Thymus (tissue), 14 donors: ENCODE data around the gene PRADC1. TPM values are rescaled to one million over a fixed set of nuclear protein-coding genes. Genes with fewer than 3 reads are reported as not detected.

ENCODE experiments used
- DNase-seq, 9 donors: peaks; one replicate each; pipeline ENCODE4 v3.0.0-alpha.2; 2013; ENCODE audit warnings: low spot score in 9 of 9, low read depth in 6 of 9, missing footprints in 1 of 9
- H3K27ac ChIP-seq, 2 donors: one replicate each; pipeline ENCODE4 v1.5.1; 2013; ENCODE audit warnings: control low read depth in 1 of 2, low read depth in 1 of 2, low read length in 1 of 2, mild to moderate bottlenecking in 1 of 2, moderate library complexity in 1 of 2
- H3K27me3 ChIP-seq, 2 donors: one replicate each; pipeline ENCODE4 v1.5.1; 2013; ENCODE audit warnings: low read length in 1 of 2; ENCODE audit not compliant: control insufficient read depth in 2 of 2, insufficient read depth in 1 of 2
- H3K36me3 ChIP-seq, 2 donors: one replicate each; pipeline ENCODE4 v1.5.1; 2013; ENCODE audit warnings: low read length in 1 of 2, mild to moderate bottlenecking in 1 of 2, moderate library complexity in 1 of 2; ENCODE audit not compliant: control insufficient read depth in 2 of 2, insufficient read depth in 2 of 2
- H3K4me1 ChIP-seq, 2 donors: one replicate each; pipeline ENCODE4 v1.5.1; 2013; ENCODE audit warnings: low read length in 2 of 2; ENCODE audit not compliant: control insufficient read depth in 2 of 2, insufficient read depth in 2 of 2
- H3K4me3 ChIP-seq, 2 donors: one replicate each; pipeline ENCODE4 v1.5.1; 2013; ENCODE audit warnings: low read length in 2 of 2, control low read depth in 1 of 2, mild to moderate bottlenecking in 1 of 2
- H3K9me3 ChIP-seq, 2 donors: one replicate each; pipeline ENCODE4 v1.5.1; 2013; ENCODE audit warnings: low read length in 1 of 2, mild to moderate bottlenecking in 1 of 2; ENCODE audit not compliant: control insufficient read depth in 2 of 2, insufficient read depth in 1 of 2
- WGBS: extraction: QIAGEN DNeasy Blood & Tissue Kit; methylation state at CpG from one replicate; pipeline ENCODE4 v1.1.7; 2013; 5-methylcytosine and 5-hydroxymethylcytosine counted together
- long read RNA-seq, 10 donors: transcript quantifications; one replicate each; lab custom pipeline, GENCODE V29; 2026
- polyA plus RNA-seq: library from polyadenylated mRNA; stranded (reverse); fragments of 200-250 nt; gene quantifications from one replicate; pipeline ENCODE4 v1.2.3, GENCODE V29; 2013
- total RNA-seq: library from RNA; stranded (reverse); fragments of 120-200 nt; gene quantifications from one replicate; pipeline ENCODE4 v1.2.4, GENCODE V29; 2013
- donor health status: healthy.

Gene PRADC1
- 20.2 TPM for total RNA-seq
- 15.4 TPM for polyA plus RNA-seq
- long read RNA-seq, donor 1, partial matches to known transcripts: 0 of 2 reads
- long read RNA-seq, donor 1, other reads (novel, unspliced or antisense): 0 of 2 reads
- long read RNA-seq, donor 2, transcript PRADC1-201 (5 exons, 1,083 nt): major isoform, 21 of 32 reads
- long read RNA-seq, donor 2, partial matches to known transcripts: 9 of 32 reads
- long read RNA-seq, donor 2, other reads (novel, unspliced or antisense): 0 of 32 reads
- long read RNA-seq, donor 3, transcript PRADC1-201 (5 exons, 1,083 nt): major isoform, 18 of 37 reads
- long read RNA-seq, donor 3, partial matches to known transcripts: 18 of 37 reads
- long read RNA-seq, donor 3, other reads (novel, unspliced or antisense): 0 of 37 reads
- long read RNA-seq, donor 4, transcript PRADC1-201 (5 exons, 1,083 nt): major isoform, 8 of 8 reads
- long read RNA-seq, donor 4, partial matches to known transcripts: 0 of 8 reads
- long read RNA-seq, donor 4, other reads (novel, unspliced or antisense): 0 of 8 reads
- long read RNA-seq, donor 5, transcript PRADC1-201 (5 exons, 1,083 nt): major isoform, 15 of 42 reads
- long read RNA-seq, donor 5, partial matches to known transcripts: 26 of 42 reads
- long read RNA-seq, donor 5, other reads (novel, unspliced or antisense): 0 of 42 reads
- long read RNA-seq, donor 6, transcript PRADC1-201 (5 exons, 1,083 nt): major isoform, 10 of 10 reads
- long read RNA-seq, donor 6, partial matches to known transcripts: 0 of 10 reads
- long read RNA-seq, donor 6, other reads (novel, unspliced or antisense): 0 of 10 reads
- long read RNA-seq, donor 7, transcript PRADC1-201 (5 exons, 1,083 nt): major isoform, 7 of 7 reads
- long read RNA-seq, donor 7, partial matches to known transcripts: 0 of 7 reads
- long read RNA-seq, donor 7, other reads (novel, unspliced or antisense): 0 of 7 reads
- long read RNA-seq, donor 8, transcript PRADC1-201 (5 exons, 1,083 nt): major isoform, 6 of 6 reads
- long read RNA-seq, donor 8, partial matches to known transcripts: 0 of 6 reads
- long read RNA-seq, donor 8, other reads (novel, unspliced or antisense): 0 of 6 reads
- long read RNA-seq, donor 9, transcript PRADC1-201 (5 exons, 1,083 nt): major isoform, 11 of 20 reads
- long read RNA-seq, donor 9, partial matches to known transcripts: 9 of 20 reads
- long read RNA-seq, donor 9, other reads (novel, unspliced or antisense): 0 of 20 reads
- long read RNA-seq, donor 10, transcript PRADC1-201 (5 exons, 1,083 nt): major isoform, 12 of 18 reads
- long read RNA-seq, donor 10, partial matches to known transcripts: 5 of 18 reads
- long read RNA-seq, donor 10, other reads (novel, unspliced or antisense): 0 of 18 reads

GRCh38 chr2:73233154-73233931, at the start of gene PRADC1:
PRADC1 (minus strand) TSS chr2:73233239; CDS start chr2:73233160, 79 bp downstream.
- peaks cover 0 to 4% of the 10 kb centered on the region in 2 donors for H3K9me3 ChIP-seq
- peak within 1 kb of the TSS; percentile 69 to 93 for H3K4me3 ChIP-seq
- under 1% methylated on average over 67 of the region's 67 CpGs for WGBS
- no peaks in the 10 kb centered on the region for H3K27me3 ChIP-seq
- peaks cover 9% of the 10 kb centered on the region in 2 donors for H3K36me3 ChIP-seq
- DNase-seq: peak; percentile 92 to 99 (median 96)
- H3K4me1 ChIP-seq: peaks cover 10 to 33% of the 10 kb centered on the region in 2 donors
- H3K27ac ChIP-seq: peak within 1 kb of the TSS; percentile 93 to 98

- Histone ChIP-seq H3K9me3 (no peaks in the 10 kb centered on the region), H3K27me3 (no peaks in the 10 kb centered on the region), H3K4me3 (no peak overlapping the region), H3K36me3 (no peaks in the 10 kb centered on the region), H3K4me1 (peaks cover 8 to 22% of the 10 kb centered on the region in 2 donors), H3K27ac (no peak overlapping the region)
- DNase-seq: no peak
These were observed 48.2 kb upstream of the PRADC1 start for GRCh38 chr2:73281244-73281643.

GRCh38 chr2:73279852-73280251, 46.8 kb upstream of the PRADC1 start:
- H3K27me3 ChIP-seq: no peaks in the 10 kb centered on the region
- H3K4me3 ChIP-seq: no peak overlapping the region
- H3K36me3 ChIP-seq: no peaks in the 10 kb centered on the region
- H3K9me3 ChIP-seq: no peaks in the 10 kb centered on the region
- no peak for DNase-seq
- peaks cover 5 to 15% of the 10 kb centered on the region in 2 donors for H3K4me1 ChIP-seq
- 95% methylated on average over 9 of the region's 9 CpGs for WGBS
- no peak overlapping the region for H3K27ac ChIP-seq

GRCh38 chr2:73272270-73272669, 39.2 kb upstream of the PRADC1 start:
- Histone ChIP-seq H3K9me3 (no peaks in the 10 kb centered on the region), H3K27me3 (peaks cover 0 to 2% of the 10 kb centered on the region in 2 donors), H3K27ac (no peak overlapping the region), H3K36me3 (no peaks in the 10 kb centered on the region), H3K4me3 (no peak overlapping the region), H3K4me1 (peaks cover 4 to 5% of the 10 kb centered on the region in 2 donors)
- DNase-seq: no peak
- WGBS: 98% methylated on average over 1 of the region's 1 CpG

- H3K4me1 ChIP-seq: peaks cover 4 to 5% of the 10 kb centered on the region in 2 donors
- DNase-seq: no peak
- no peak overlapping the region for H3K27ac ChIP-seq
- H3K9me3 ChIP-seq: no peaks in the 10 kb centered on the region
- peaks cover 0 to 3% of the 10 kb centered on the region in 2 donors for H3K36me3 ChIP-seq
- peaks cover 0 to 2% of the 10 kb centered on the region in 2 donors for H3K27me3 ChIP-seq
- peak overlapping the region; percentile 35 to 48 for H3K4me3 ChIP-seq
- WGBS: 51% methylated on average over 22 of the region's 22 CpGs
These were observed 36.8 kb upstream of the PRADC1 start for GRCh38 chr2:73269686-73270465.

GRCh38 chr2:73268830-73269685, 36.0 kb upstream of the PRADC1 start:
- peaks cover 4 to 5% of the 10 kb centered on the region in 2 donors for H3K4me1 ChIP-seq
- 49% methylated on average over 113 of the region's 113 CpGs for WGBS
- peaks cover 3 to 7% of the 10 kb centered on the region in 2 donors for H3K36me3 ChIP-seq
- peak overlapping the region in 1 of 2 donors; percentile 48 for H3K4me3 ChIP-seq
- no peaks in the 10 kb centered on the region for H3K9me3 ChIP-seq
- peaks cover 0 to 2% of the 10 kb centered on the region in 2 donors for H3K27me3 ChIP-seq
- peak in 8 of 9 donors; percentile 56 to 90 (median 68) for DNase-seq
- no peak overlapping the region for H3K27ac ChIP-seq

GRCh38 chr2:73268366-73268829, 35.4 kb upstream of the PRADC1 start:
- H3K9me3 ChIP-seq: no peaks in the 10 kb centered on the region
- peaks cover 0 to 2% of the 10 kb centered on the region in 2 donors for H3K27me3 ChIP-seq
- 95% methylated on average over 14 of the region's 14 CpGs for WGBS
- peaks cover 3 to 13% of the 10 kb centered on the region in 2 donors for H3K36me3 ChIP-seq
- no peak for DNase-seq
- H3K4me1 ChIP-seq: peaks cover 4 to 5% of the 10 kb centered on the region in 2 donors
- H3K4me3 ChIP-seq: no peak overlapping the region
- H3K27ac ChIP-seq: no peak overlapping the region
